ENCODE data around the gene C1QL4. TPM values are rescaled to one million over a fixed set of nuclear protein-coding genes. Genes with fewer than 3 reads are reported as not detected.

The C1QL4 gene
- total RNA-seq, 1 experiment from 2014 or later, result 2.6 TPM

GRCh38 chr12:49347311-49348193, 10.6 kb upstream of the C1QL4 start:
- peak; percentile 86 for DNase-seq (ENCODE audit: low spot score)

- DNase-seq (ENCODE audit: low spot score), result no peak
Observed at GRCh38 chr12:49346659-49347310, 9.8 kb upstream of the C1QL4 start, which contains the start of gene DNAJC22. Gene DNAJC22, plus strand, starts transcription at chr12:49346888. Its CDS starts 1,985 bp downstream, at chr12:49348873.

DNA sequence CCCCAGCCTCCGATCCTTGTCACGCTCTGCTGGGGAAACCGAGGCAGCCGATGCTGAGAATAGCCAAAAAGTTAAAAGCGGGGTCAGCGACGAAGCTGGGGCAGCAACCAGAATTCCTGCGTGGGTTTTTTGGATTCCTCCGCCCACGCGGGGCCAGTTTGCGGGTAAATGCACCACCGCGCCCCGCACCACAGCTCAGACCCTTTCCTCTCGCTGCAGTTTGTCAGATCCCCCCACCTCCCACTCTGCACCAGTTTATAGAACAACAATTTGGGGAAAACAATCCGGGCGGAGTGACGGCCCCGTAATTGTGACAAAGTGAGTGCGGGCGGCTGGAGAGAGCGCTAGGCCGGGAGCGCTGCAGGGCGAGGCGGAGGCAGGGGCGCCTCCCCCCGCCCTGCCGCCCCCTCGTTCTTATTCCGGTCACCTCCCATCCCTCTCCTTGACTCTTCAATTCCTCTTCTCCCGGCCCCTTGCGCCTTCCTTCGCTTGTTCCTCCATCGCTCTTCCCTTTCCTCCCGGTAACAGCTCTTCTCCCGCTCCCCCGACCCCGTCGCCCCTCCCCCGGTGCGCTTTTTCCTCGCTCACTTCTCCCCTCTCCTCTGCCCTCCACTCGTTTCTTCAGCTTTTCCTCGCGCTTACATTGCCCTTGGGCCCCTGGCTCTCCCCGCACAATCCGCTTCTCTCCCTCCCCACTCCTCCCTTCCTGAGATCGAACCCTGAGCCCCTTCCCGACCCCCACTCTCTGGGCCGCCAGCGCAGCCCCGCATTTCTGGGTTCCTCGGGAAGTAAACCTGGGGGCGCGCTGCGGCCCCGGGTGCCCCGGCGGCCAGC, 9.1 kb upstream of the C1QL4 start:
- no peak for DNase-seq (ENCODE audit: low spot score)

- DNase-seq (ENCODE audit: low spot score), result no peak
Observed at GRCh38 chr12:49345051-49345824, 8.2 kb upstream of the C1QL4 start.

- no peak for DNase-seq (ENCODE audit: low spot score)
Observed at GRCh38 chr12:49344486-49345050, 7.6 kb upstream of the C1QL4 start.

- no peak for DNase-seq (ENCODE audit: low spot score)
Observed at GRCh38 chr12:49342914-49343731, 6.1 kb upstream of the C1QL4 start.

- DNase-seq (ENCODE audit: low spot score), result peak; percentile 37
Observed at GRCh38 chr12:49342066-49342913, 5.3 kb upstream of the C1QL4 start.

GRCh38 chr12:49341777-49342065, 4.7 kb upstream of the C1QL4 start:
- DNase-seq (ENCODE audit: low spot score), result no peak

- DNase-seq (ENCODE audit: low spot score), result no peak
Observed at GRCh38 chr12:49340971-49341776, 4.2 kb upstream of the C1QL4 start.

GRCh38 chr12:49340095-49340870, 3.3 kb upstream of the C1QL4 start:
- DNase-seq (ENCODE audit: low spot score), result no peak

- DNase-seq (ENCODE audit: low spot score), result peak; percentile 29
Observed at GRCh38 chr12:49339464-49339861, 2.5 kb upstream of the C1QL4 start.

- DNase-seq (ENCODE audit: low spot score), result no peak
Observed at GRCh38 chr12:49338830-49339463, 2.0 kb upstream of the C1QL4 start.

GRCh38 chr12:49335955-49336644, 888 bp downstream of the C1QL4 start:
- no peak for DNase-seq (ENCODE audit: low spot score)

- no peak for DNase-seq (ENCODE audit: low spot score)
Observed at GRCh38 chr12:49335118-49335954, 1.7 kb downstream of the C1QL4 start.

GRCh38 chr12:49334681-49335080, 2.3 kb downstream of the C1QL4 start:
- DNase-seq (ENCODE audit: low spot score), result no peak

DNA sequence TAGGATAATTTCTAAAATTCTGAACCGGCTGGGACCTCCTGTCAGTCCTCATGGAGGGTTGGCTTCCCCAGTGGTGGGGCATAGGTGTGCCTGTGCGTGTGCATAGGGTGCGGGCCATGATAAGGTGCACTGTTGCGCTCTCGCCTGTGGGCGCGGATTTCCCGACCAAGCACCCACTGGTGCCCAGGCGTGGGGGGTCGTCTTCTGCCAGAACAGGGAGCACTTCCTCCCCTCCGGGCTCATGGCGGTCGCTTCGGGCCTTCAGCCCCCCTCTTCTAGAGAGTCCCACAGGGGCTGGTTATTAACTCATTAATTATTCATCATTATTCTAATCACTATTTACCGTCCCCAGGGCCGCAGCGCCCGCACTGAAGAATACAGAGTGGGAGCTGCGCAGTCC, 2.8 kb downstream of the C1QL4 start:
- DNase-seq (ENCODE audit: low spot score), result no peak
